BJ (cell line): ENCODE data around the gene CUX1. TPM values are rescaled to one million over a fixed set of nuclear protein-coding genes. Genes with fewer than 3 reads are reported as not detected.

ENCODE experiments used
- CTCF ChIA-PET: fragments of 350-600 bp; formaldehyde crosslinking; extraction: SDS; loops from one replicate; lab custom pipeline; 2021; ENCODE audit warnings: antibody characterized with exemption, inconsistent platforms; lab: Yijun Ruan, JAX
- POLR2A ChIA-PET: fragments of 300-600 bp; sonication (Branson Sonifier 250); formaldehyde crosslinking; extraction: SDS; loops from one replicate; lab custom pipeline; 2021; ENCODE audit warnings: antibody characterized with exemption; lab: Charles Lee
- DNase-seq: peaks from one replicate; pipeline ENCODE4 v3.0.0-alpha.2; 2011; ENCODE audit warnings: low read depth
- H3K27me3 ChIP-seq: 2 replicates; pipeline ENCODE4 v1.6.0; 2011; ENCODE audit warnings: low read length; ENCODE audit not compliant: control insufficient read depth, insufficient read depth
- H3K36me3 ChIP-seq: 2 replicates; pipeline ENCODE4 v1.5.1; 2011; ENCODE audit warnings: low read length; ENCODE audit not compliant: control insufficient read depth, insufficient read depth
- H3K4me3 ChIP-seq: 2 replicates; pipeline ENCODE4 v1.5.1; 2011; ENCODE audit warnings: low read depth, mild to moderate bottlenecking, control low read depth, low read length
- CTCF ChIP-seq: IDR thresholded peaks from 2 replicates; pipeline ENCODE4 v1.5.1; 2011; ENCODE audit warnings: low read depth, mild to moderate bottlenecking, control low read depth, inconsistent platforms, low read length, moderate library complexity; ENCODE audit not compliant: insufficient read depth
- polyA plus RNA-seq: library from polyadenylated mRNA; depleted of rRNA; stranded (reverse); fragments of >200 nt; gene quantifications from 2 replicates; pipeline ENCODE4 v1.2.3, GENCODE V29; 2011

CUX1 gene
- polyA plus RNA-seq, 1 experiment = 36.5 TPM

DNA sequence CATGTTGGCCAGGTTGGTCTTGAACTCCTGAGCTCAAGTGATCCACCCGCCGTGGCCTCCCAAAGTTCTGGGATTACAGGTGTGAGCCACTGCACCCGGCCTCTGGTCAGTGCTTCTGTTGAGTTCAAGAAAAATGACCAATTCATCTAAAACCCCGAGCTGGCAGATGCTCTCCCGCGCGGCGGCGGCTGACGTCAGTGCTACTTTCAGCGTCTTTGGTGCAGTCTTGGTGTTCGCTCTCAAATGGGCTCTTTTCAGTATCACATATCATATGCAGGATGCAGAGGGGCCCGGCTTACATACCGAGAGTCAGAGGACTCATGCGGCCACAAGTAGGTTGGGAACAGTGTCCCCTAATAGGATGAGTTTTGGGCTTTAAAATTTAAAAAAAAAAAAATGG, 125.9 kb downstream of the CUX1 start:
- DNase-seq = no peak
- no peak overlapping the region for H3K4me3 ChIP-seq
- H3K27me3 ChIP-seq = no peaks in the 10 kb centered on the region
- H3K36me3 ChIP-seq = no peaks in the 10 kb centered on the region
- ChIA-PET POLR2A (no interaction called here), CTCF (no interaction called here)
- TF ChIP-seq CTCF = no peak

GRCh38 chr7:101943889-101944600, 126.6 kb downstream of the CUX1 start:
- H3K27me3 ChIP-seq = no peaks in the 10 kb centered on the region
- H3K36me3 ChIP-seq = no peaks in the 10 kb centered on the region
- no peak for DNase-seq
- H3K4me3 ChIP-seq = no peak overlapping the region
- no peak for TF ChIP-seq CTCF
- POLR2A ChIA-PET = no interaction called here
- CTCF ChIA-PET = interaction anchor here (0.6 to 1.9 kb wide), 2 partner anchors 12 to 287 kb away, joined by 3 read pairs; no protein-coding TSS in a partner anchor

- no peak for DNase-seq
- POLR2A ChIA-PET = no interaction called here
- Histone ChIP-seq H3K36me3 (no peaks in the 10 kb centered on the region), H3K4me3 (no peak overlapping the region), H3K27me3 (no peaks in the 10 kb centered on the region)
- CTCF ChIA-PET = interaction anchor here (1.9 kb wide), 1 partner anchor 11 kb away, joined by 3 read pairs; no protein-coding TSS in a partner anchor
- no peak for TF ChIP-seq CTCF
These were observed 127.2 kb downstream of the CUX1 start for GRCh38 chr7:101944611-101945010.

DNA sequence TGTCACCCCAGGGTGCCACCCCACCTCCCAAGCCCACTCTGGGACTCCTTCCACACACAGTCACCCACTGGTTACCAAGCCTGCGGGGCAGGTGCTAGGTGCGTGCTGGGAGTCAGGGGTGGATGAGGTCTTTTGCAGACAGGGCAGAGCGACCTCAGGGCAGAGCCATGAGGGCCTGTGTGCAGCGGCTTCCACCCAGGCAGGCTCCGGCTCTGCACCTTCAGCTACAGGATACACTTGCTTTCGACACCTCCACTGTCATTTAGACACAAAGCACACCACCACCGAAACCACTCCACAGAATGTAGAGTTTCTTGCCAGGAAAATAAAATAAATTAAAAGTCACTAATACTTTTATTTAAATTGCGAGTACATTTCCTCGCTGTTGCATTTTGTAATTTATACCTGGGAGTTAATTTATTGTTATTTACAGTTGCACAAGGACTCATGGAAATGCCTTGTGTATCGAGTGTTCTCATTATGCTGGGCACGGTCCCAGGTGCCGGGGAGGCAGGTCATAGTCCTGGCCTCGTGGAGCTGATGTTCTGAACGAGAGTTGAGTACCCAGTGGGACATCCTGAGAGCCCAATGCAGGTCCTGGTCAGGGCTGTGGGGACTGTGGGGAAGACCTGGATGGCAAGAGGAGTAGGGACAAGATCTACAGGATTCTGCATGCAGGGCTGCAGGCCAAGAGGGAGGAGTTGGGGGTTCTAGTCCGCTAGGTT, 127.8 kb downstream of the CUX1 start:
- CTCF ChIA-PET = interaction anchor here (1.9 kb wide), 1 partner anchor 11 kb away, joined by 3 read pairs; no protein-coding TSS in a partner anchor
- DNase-seq = no peak

More for the DNA sequence above, 127.8 kb downstream of the CUX1 start:
- H3K27me3 ChIP-seq = no peaks in the 10 kb centered on the region
- TF ChIP-seq CTCF = no peak
- POLR2A ChIA-PET = no interaction called here
- H3K36me3 ChIP-seq = no peaks in the 10 kb centered on the region
- no peak overlapping the region for H3K4me3 ChIP-seq
